Islet precursor cell (in vitro differentiated cells): ENCODE measurements around the gene SGO2.

Source experiments
- DNase-seq: peaks from one replicate; pipeline ENCODE4 v3.0.0-alpha.2; 2018

SGO2 gene

DNA sequence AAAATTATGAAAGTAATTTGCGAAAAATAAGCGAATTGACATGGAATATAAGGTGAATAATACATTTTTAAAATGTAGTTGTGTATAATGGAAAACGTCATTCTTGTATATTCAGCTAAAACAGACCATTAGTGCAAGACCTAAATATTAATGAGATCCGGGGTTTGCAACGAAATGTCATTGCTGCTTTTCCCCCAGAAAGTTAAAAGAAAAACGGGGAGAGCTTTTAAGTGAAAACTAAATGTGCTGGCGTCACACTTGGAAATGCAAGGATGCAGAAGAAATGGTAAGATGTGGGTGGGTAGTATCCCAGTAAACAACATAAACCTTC, 491 bp upstream of the SGO2 start:
- no peak for DNase-seq

DNA sequence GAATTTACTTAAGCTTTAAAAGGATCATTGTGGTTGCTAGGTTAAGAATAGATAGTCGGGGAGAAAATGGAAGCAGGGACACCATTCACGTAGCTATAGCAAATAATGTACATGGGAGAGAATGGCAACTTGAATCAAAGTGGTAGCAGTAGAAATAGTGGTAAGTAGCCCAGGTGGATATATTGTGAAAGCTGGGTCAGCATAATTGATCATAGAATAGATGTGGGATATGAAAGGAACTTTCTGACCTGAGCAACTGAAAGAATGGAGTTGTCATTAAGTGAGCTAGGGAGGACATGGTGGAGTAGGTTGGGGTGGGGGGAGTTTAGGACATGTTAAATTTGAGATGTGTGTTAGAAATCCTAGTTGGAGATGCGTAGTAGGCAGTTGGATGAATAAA, 2.2 kb downstream of the SGO2 start:
- no peak for DNase-seq

DNA sequence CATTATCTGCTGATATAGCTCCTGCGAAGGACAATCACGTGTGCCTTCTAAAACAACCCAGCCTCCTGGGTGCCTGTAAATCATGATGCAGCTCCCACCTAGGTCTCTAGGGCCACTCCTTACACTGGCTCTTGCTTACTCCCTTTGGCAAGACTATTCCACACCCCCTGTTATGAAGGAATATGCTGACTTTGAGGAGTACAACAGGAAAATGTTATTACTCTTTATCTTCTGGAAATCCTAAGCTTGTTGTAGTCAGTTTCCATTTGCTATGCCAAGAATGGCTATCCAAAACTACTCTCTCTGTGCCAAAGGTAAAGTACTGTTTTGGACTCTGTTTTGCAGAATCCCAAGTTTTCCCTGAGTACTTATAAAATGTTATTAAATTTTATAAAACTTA, 7.7 kb downstream of the SGO2 start:
- DNase-seq: no peak

DNA sequence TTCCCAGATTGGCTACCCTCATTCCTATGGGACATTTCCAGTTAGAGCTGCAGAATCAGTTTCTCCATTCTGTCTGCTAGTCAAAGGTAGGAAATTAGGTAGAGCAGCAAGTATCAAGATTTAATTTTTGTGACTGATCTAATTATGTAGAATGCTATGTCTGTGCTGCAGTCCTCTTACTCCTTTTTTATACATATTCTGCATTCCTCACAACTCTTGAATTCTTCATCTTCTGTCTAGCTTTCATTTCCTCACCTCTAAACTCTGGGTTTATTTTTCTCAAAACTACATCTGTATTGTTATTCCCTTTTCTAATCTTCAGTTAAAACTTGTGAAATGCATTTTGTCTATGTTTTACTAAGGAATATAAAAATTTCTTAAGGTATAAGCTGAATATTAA, 8.6 kb downstream of the SGO2 start:
- no peak for DNase-seq

DNA sequence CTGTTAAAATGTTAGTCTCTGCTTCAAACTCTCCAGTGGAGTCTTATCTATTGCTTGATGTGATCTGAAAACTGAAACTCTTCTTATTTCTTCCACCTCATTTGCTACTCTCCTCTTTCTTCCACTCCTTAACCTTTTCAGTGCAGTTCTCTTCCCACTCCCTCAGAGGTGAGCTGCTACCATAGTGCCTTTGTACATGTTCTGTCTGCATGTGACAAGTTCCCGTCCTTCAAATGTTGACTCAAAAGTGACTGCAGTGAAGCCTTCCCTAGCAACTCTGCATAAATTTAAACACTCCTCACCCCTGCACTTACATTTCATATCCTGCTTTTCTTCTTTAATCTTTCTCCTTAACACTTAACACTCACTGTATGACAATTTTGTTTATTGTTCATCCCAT, 12.1 kb downstream of the SGO2 start:
- no peak for DNase-seq

DNA sequence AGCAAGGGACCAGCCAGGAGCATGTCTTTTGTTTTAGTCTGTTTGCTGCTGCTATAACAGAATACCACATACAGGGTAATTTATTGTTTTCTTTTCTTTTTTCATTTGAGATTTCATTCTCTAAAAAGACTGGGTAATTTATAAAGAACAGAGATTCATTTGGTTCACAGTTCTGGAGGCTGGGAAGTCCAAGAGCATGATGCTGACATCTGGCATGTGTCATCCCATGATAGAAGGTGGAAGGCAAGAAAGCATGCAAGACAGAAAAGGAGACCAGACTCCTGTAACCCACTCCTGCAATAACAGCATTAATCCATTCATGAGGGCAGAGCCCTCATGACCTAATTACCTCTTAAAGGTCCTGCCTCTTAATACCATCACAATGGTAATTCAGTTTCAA, 14.8 kb downstream of the SGO2 start:
- DNase-seq: no peak

DNA sequence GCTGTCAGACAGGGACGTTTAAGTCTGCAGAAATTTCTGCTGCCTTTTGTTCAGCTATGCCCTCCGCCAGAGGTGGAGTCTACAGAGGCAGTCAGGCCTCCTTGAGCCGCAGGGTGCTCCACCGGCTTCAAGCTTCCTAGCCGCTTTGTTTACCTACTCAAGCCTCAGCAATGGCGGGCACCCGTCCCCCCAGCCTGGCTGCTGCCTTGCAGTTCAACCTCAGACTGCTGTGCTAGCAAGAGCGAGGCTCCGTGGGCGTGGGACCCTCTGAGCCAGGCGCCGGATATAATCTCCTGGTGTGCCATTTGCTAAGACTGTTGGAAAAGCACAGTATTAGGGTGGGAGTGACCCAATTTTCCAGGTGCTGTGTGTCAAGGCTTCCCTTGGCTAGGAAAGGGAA, 40.6 kb downstream of the SGO2 start:
- peak; percentile 38 for DNase-seq

DNA sequence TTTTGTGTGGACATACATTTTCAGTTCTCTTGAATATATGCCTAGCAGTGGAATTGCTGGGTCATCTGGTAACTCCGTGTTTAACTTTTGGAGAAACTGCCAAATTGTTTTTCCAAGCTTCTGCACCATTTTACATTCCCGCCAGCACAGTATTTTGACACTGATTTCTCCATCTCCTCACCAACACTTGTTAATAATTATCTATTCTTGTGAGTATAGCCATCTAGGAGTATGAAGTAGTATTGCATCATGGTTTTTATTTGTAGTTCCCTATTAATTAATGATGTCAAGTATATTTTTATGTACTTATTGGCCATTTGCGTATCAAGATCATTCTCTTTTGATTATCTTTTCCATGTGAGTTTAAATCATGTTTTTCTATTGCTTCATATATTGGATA, 41.9 kb downstream of the SGO2 start:
- no peak for DNase-seq

DNA sequence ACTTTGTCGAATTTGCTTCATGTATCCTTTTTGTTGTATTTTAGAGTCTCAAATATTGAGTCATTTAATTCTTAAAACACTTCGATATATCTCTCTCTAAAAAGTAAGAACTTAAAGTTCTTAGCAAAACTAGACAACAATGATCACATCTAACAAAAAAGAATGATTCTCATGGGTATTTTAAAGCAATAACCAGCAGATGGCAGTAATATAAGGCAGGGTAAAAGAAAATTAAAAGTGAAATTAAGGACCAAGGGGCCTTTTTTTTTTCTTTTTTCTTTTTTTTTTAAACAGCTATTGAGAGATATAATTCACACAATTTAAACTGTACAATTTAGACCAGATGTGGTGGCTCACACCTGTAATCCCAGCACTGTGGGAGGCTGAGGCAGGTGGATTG, 50.0 kb downstream of the SGO2 start:
- DNase-seq: no peak

DNA sequence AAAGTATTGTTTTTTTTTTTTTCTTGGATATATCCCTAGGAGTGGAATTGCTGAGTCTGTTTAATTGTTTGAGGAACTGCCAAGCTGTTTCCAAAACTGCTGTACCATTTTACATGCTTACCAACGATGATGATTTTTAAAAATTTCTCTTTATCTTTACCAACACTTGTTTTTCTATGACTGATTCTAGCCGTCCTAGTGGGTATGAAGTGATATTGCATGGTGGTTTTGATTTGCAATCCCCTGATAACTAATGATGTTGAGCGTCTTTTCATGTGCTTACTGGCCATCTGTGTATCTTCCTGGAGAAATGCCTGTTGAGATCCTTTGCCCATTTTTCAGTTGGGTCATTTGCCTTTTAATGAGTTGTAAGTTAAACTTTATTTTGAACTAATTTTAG, 51.0 kb downstream of the SGO2 start:
- no peak for DNase-seq

DNA sequence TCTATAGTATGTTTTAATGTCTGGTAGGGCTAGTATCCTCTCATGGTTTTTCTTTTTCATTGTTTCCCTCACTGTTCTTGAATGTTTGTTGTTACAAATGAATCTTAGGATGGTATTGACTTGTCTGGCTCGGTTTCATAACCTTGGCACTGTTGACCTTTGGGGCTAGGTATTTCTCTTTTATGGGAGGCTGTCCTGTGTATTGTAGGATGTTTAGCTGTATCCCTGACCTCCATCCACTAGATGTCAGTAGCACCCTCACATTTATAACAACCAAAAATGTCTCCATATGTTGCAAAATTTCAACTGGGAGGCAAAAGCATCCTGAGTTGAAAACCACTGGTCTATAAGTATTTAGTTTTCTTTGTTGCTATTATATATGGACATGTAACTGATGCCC, 52.8 kb downstream of the SGO2 start:
- DNase-seq: no peak

DNA sequence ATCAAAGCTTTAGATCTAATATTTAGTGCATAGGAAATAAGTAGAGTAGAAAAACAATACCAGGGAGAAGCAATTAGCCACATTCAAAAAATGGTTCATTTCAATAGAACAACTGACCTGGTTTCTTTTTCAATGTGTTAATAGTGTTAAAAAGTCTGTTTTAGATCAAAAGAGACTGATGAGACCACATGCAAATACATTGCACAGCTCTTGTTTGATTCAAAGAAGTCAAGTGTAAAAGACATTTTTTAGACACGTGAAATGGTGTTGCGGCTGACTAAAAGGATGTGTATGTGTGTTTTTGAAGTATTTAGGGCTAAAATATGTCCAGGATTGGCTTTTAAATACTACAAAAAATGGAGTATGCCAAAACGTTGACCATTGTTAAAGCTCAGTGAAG, 58.6 kb downstream of the SGO2 start:
- no peak for DNase-seq

DNA sequence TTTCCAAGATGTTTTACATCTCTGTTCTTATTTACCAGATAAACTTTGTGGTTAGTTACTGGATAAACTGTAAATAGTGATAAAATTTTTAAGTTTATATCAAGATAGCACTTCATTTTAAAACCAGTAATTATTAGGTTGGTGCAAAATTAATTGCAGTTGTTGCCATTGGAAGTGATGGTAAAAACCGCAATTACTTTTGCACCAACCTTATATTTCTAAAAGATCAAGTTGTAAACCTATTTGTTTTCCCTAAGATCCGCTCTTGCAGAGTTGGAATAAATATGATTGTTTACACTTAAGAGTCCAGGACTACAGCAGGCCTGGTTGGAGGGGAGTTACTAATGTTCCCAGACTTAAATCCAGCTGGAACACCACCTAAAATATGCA, 59.3 kb downstream of the SGO2 start:
- DNase-seq: no peak

DNA sequence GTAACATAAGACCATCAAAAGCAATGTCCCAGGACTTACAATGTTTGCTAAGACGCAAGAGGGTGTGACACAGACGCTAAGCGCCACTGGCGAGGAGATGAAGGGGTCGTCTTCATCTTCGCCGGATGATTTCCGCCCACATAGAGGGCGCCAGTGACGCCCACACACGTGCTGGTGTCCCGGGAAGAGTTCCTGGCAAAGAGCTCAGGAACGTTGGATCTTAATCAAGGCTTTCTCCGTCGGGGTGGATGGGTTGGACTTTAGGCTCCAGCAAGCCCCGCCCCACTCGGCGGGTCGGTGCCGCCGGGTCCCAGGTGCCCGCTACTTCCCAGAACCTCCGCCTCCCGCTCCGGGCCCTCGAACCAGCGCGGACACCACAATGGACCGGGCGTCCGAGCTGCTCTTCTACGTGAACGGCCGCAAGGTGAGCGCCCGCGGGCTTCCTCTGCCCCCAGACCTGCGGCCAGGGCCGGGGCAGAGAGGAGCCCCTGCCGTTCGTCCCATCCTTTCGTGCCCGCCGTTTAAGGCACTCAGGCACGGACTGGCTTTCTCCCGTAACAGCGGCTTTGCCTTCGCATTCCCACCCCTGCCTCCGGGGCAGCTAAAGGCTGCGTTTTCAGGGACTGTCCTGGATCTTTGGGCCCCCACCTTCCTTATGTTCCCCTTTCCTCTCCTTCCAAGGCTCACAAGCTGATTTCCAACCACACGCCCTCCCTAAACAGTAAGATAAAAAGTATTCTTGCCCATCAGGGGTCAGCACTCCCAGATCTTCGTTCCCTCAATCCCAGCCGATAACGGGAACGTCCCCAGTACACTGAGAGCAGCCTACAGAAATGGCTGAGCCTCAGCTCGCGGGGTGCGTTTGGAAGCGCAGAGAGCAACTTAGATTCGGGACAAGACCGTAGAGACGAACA, 60.0 kb downstream of the SGO2 start, which contains the start of gene AOX1:
AOX1 (plus strand) TSS at position 285 of the 914 bp plus-strand sequence; CDS start at position 380, 95 bp downstream.
- peak; percentile 84 for DNase-seq

DNA sequence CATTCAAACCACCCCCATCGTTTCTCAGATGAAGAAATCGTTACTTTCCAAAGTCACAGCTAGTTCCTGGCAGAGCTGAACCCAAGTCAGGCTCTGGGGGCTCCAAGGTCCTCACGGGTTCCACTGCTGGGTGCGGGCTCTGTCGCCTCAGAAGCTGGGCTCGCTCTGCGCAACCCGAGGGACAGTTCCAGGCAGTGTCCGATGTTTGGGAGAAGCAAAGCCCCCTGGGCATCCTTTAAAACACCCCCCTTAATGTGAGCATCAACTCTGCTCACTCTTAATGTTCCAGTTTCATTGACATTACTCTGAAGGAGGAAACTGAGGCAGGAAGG, 60.6 kb downstream of the SGO2 start:
- DNase-seq: no peak

DNA sequence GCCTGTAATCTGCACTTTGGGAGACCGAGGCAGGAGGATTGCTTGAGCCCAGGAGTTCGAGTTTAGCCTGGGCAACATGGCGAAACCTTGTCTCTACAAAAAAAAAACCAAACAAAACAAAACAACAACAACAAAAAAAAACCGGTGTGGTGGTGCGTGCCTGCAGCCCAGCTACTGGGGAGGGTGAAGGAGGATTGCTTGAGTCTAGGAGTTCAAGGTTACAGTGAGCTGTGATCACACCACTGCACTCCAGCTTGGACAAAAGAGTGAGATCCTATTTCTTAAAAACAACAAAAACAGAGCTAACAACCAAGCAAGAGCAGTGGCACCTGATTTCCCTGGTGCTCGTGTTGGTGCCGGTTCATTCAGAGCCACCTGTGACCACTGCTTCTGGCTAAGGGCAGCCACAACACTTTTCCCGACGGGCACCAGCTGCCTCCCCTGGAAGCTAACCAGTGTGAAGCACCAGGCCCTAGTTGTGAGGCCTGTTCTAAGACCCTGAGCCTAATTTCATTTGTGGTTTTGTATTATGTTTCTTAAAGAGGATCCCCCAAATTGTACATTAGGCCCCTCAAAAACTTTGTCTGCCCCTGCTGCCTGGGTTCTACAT, 61.1 kb downstream of the SGO2 start:
- DNase-seq: no peak

DNA sequence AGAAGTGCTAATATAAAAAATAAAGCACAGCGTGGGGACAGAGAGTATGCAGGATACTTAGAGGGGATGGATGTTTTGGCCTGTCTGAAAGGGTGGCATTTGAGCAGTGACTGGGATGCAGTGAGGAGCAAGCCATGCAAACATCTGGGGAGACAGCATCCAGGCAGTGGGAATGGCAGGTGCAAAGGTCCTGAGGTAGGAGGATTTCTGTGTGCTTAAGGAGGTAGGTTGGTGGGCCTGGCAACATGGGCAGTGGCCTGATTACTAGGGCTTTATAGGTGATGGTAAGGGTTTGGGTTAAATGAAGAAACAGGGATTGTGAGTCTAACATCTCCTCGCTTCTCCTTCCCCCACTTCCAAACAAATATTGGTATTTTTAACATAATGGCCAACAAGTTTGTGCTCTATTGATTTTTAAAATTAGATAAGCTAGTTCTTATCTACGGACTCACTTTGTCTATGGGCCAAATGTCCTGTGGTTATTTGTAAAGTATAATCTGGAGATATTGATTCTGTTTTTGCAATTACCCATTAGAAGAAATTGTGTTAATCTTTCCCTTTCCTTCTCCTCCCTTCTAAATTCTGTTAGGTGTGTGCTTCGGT, 62.2 kb downstream of the SGO2 start:
- DNase-seq: no peak

DNA sequence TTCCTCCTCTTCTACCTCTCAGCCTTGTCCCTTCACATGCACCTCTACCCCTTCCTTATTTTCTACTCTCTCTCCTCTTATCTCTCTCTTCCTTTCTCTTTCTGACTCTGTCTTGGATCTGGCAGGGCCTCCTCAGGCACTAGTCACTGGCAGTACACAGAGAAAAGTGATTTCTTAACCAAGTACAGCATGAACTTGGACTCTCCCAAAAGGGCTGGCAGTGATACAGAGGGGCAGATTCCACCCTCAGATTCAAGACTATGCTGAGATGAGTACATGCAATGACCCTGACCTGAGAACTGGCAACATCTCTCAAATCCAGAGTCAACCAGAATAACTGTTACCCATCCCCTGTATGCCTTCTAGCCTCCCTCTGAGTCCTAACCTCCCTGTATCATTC, 64.1 kb downstream of the SGO2 start:
- no peak for DNase-seq

DNA sequence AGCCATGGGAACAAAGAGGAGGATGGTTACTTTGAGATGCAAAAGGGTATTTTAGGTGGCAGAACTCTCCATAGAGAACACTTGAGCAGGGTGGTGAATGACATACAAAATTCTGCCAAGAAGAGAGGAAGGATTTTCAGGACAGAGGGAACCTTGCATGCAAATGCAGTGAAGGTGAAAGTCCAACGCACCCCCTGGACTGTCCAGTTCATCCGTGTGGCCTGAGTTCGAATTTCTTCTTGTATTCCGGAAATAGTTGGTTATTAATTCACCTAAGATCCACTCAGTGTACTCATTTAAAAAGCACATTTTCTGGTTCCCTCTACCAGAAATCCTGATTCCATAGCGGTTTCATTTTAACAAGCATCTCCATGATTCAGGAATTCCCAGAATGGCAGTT, 65.3 kb downstream of the SGO2 start:
- DNase-seq: no peak

DNA sequence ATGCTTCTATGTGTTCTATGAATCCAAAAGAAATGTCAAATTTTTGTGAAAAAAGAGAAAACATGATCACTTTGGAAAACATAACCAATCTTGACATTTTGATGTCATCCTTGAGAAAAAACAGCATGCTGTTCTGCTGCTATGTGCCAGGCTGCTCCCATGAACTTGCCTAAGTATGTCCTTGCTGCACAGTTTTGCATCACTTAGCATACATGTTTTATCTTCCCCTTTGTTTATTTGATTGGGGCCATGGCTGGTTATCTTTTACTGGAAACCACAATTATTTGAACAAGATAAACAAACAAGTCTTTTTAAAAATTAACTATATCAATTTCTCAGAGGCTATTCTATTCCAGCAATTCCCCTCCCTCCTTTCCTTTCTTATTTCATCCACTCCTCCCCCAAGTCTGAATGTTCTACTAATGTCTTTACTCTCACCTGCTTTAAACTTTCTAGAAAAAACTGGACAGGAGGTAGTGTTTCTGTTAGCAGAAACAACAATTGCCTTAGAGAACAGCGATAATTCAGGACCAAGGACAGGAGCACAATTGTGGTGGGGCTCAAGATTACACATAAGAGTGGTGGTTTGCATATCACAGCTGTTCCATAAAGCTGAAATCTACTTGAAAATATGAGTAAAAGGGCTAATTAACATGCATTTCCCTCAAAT, 66.5 kb downstream of the SGO2 start:
- DNase-seq: no peak

DNA sequence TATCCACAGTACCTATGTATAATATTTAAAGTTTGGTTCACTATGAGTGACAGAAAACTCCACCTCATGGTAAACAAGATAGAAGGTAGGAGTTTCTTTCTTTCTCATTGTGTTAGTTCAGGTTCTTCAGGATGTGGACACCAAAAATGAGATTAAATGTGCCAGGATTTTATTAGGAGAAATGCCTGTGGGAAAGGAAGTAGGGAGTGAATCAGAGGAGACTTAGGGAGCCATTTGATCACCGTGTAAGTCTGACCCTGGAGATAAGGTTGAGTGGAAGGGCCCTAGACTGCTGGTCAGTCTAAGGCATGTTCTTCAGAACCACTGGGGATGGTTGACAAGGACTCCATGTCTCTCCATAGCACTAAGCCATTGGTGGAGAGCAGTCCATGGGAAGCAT, 67.9 kb downstream of the SGO2 start:
- DNase-seq: no peak

DNA sequence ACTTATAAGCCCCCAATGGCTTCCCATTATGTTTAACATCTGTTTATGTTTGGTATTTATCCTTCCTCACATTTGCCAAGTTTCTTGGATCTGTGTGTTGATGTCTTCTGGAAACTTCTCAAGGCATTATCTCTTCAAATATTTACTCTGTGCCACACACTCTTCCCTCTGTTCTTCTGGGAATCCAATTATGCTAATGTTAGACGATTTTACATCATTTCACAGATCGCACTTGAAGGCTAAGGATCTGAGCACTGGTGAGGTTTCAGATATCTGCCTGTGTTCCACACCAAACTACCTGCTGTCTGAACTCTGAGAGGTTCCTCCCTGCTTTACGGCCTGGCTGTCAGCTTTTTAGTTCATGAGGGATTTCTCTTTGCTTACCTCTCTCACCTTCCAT, 69.9 kb downstream of the SGO2 start:
- DNase-seq: no peak

DNA sequence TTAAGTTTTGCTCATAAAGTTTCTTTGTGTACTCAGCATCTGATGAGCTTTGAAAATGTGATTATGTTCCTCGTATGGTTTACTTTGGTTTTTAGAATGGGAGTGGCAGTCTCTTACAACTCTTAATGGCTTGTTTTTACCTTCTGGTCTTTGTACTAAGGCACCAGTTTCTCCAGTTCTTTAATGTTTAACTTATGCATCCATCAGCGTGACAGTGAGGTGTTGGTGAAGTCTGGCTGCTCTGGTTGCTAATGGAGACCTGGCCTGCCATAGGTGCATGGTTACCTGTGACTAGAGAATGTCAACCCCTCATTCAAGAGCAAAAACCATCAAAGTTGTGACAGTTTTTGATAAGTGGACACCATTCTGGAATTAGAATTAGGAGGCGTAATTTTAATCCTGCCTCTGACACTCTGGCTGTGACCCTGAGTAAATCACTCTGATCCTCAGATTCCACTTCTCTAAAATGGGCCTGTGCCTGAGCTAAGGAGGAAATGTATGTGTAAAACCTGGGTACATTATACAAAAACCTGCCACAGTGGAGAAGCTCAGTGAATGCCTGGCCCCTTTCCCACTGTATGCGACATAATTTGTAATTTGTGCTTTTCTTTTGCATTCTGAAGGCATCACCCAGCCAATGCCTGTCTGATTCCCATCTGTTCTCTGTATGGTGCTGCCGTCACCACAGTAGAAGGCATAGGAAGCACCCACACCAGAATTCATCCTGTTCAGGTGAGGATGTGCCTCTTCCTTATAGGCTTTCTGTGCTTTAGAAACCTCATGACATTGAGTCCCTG, 71.0 kb downstream of the SGO2 start:
- no peak for DNase-seq
